Measurements from ENCODE around the gene NCKAP5.

NCKAP5 gene

GRCh38 chr2:132662732-132663131 lies 905.5 kb downstream of the NCKAP5 start:
- DNase-seq (ENCODE audit: low spot score): no peak

DNA sequence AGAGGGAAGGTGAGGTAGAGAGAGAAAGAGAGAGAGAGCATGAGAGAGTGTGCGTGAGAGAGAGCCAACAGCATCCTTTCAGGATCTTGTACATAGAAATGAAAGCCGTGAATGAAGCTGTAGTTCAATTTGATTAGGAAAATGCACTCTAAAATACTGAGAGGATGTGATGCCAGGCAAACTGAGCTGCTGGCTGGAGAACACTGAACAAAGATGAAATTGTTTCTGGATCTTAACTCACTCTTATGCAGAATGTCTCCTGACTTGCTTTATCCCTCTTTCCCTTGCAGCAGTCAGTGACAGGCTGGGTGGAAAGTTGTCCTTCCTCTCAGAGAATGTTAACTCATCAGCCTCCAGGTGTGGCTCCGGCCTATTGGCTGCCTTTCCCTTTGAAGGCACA lies 908.9 kb downstream of the NCKAP5 start:
- DNase-seq (ENCODE audit: low spot score): no peak

DNA sequence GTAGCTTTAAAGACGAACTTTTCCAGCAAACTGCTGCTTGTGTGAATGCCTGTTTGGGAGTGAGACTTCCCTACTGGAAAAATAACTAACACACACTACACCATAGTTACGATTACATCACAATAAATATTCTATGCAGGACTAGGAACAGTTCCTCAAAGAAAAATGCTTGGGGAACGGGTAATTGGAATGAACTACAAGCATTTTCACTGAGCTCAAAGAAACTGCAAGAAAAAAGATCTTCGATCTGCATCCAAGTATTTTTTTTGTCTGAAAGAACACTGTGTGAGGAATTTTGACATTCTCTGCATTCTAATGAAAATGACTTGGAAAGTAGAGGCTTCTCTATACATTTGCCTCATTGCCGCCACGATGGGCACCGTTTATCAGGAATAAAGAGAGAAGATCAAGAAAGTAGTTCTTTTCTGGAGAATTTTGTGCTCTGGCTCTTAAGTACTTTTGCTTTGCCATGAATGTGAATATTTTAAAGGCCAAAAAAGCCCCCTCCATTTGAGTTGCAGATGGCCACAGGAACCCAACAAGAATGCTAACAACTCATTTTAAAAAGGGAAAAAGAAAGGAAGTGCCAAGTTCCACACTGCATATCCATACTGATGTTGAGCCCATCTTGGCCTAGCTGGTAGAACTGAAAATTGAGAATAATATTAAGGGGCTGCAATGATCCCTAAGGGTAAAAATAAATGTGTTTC lies 911.8 kb downstream of the NCKAP5 start:
- no peak for DNase-seq (ENCODE audit: low spot score)

DNA sequence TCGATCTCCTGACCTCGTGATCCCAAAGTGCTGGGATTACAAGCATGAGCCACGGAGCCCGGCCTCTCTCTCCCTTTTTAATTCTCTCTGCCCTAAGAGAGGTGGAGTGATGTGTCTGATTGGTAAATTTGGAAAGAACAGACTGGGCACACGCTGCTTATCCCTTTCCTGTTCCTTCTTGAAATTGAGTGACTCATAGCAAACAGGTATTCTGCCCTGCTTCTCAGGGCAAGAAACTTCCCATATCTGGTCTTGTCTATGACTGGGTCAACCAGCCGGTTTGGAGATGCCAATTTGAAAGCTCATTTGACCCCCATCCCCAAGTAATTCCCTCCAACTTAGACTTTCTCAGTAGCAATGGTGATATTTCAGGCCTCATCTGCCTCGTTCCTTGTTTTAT lies 913.3 kb downstream of the NCKAP5 start:
- no peak for DNase-seq (ENCODE audit: low spot score)

- DNase-seq (ENCODE audit: low spot score): no peak
Measured at GRCh38 chr2:132654335-132654734, 913.9 kb downstream of the NCKAP5 start.

DNA sequence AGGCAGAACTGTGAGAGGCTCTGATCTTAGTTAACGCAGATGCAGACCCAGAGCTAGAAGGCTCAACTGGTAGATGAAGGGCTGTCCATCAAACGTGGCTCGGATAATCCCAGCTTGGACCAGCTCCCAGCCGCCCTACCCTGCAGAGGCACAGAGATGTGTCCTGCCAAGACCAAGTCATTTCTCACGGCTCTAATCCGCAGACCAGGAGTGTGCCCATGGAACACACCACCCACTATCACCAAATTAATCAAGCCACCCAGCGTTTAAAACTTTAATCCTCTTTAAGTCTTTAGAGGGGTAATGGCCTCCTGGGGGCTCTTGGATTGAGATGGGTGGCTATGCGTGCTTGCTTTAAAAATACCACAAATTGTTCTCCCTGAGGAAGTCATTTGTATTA lies 915.8 kb downstream of the NCKAP5 start:
- DNase-seq (ENCODE audit: low spot score): no peak

GRCh38 chr2:132651115-132652045 lies 916.9 kb downstream of the NCKAP5 start:
- no peak for DNase-seq (ENCODE audit: low spot score)

GRCh38 chr2:132646540-132647108 lies 921.6 kb downstream of the NCKAP5 start:
- DNase-seq (ENCODE audit: low spot score): no peak

- no peak for DNase-seq (ENCODE audit: low spot score)
Measured at GRCh38 chr2:132645722-132646539, 922.3 kb downstream of the NCKAP5 start.

DNA sequence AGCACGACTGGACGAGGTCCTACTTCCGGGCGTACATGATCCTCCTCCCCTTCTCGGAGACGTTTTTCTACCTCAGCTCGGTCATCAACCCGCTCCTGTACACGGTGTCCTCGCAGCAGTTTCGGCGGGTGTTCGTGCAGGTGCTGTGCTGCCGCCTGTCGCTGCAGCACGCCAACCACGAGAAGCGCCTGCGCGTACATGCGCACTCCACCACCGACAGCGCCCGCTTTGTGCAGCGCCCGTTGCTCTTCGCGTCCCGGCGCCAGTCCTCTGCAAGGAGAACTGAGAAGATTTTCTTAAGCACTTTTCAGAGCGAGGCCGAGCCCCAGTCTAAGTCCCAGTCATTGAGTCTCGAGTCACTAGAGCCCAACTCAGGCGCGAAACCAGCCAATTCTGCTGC lies 923.1 kb downstream of the NCKAP5 start:
- no peak for DNase-seq (ENCODE audit: low spot score)

DNA sequence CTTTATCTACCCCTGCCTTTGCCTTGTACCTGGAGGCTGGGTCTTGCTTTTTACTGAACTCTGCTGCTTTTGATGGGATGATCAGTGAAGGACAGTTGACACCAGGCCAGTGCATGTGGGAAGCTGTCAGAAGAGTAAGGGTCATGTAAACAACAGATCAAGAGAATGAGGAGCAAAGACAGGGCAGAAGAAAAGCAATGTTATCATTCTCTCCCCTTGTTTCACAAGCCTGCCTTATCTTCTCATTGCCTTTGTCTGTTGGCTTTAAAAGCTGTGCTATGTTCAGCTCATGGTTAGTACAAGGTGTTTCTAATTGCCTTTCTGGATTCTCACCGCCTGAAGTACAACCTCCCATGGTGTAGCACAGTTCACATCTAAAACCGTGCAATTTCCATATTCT lies 925.8 kb downstream of the NCKAP5 start:
- no peak for DNase-seq (ENCODE audit: low spot score)

- no peak for DNase-seq (ENCODE audit: low spot score)
Measured at GRCh38 chr2:132641819-132642218, 926.4 kb downstream of the NCKAP5 start.

GRCh38 chr2:132640116-132640515 lies 928.1 kb downstream of the NCKAP5 start:
- no peak for DNase-seq (ENCODE audit: low spot score)

- DNase-seq (ENCODE audit: low spot score): no peak
Measured at GRCh38 chr2:132638313-132639040, 929.8 kb downstream of the NCKAP5 start.

DNA sequence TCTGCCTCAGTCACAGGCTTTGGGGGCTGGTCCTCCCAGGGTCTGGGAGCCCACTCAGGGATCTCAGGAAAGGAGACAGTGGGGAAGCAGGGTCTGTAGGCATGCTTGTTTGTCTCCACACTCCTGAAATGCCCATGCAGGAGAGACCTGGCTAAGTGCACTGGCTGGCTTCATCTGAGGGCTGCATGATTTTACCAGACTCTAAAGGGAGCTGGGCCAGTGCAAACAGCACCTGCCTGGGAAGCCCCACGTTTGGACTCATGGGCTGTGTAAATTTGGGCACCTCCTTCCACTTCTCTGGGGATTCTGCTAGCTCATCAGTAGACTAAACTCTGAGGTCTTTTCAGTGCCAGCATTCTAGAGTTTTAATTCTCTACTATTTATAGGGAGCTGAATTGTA lies 931.9 kb downstream of the NCKAP5 start:
- DNase-seq (ENCODE audit: low spot score): no peak

- DNase-seq (ENCODE audit: low spot score): no peak
Measured at GRCh38 chr2:132633635-132634034, 934.6 kb downstream of the NCKAP5 start.

- DNase-seq (ENCODE audit: low spot score): no peak
Measured at GRCh38 chr2:132632000-132632649, 936.1 kb downstream of the NCKAP5 start.

DNA sequence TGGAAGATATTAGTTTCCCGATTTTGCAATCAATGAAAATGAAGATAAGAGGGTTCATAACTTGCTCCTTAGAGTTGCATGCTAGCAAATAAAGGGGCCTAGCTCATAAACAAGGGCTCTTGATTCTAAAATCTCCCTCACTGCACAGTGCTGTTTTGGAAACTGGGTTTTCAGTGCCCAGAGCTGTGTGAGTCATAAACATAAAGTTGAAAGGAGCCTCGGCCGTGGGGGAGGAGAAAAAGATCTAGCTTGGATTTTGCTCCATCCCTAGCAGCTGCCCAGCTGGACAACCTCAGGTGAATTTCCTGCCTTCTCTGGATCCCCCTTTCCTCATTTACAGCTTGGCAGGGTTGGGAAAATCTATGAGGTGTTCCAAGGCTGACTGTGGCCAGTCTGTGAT lies 940.7 kb downstream of the NCKAP5 start:
- no peak for DNase-seq (ENCODE audit: low spot score)

GRCh38 chr2:132623096-132623839 lies 945.0 kb downstream of the NCKAP5 start:
- DNase-seq (ENCODE audit: low spot score): no peak
